Glomerular endothelial cell (primary cell): ENCODE results near the gene ANKRD23. TPM values are rescaled to one million over a fixed set of nuclear protein-coding genes. Genes with fewer than 3 reads are reported as not detected.
"Not testable (repeated sequence)": the region's sequence is repeated elsewhere in the genome, so short reads cannot be mapped to it uniquely, and the experiment has no call there.

Experiments used
- DNase-seq: peaks from one replicate; pipeline ENCODE4 v3.0.0-alpha.2; 2011; ENCODE audit warnings: low read depth, low spot score; ENCODE audit errors: extremely low read depth
- total RNA-seq: library from RNA; depleted of rRNA; stranded (reverse); fragments of >200 nt; gene quantifications from 2 replicates; pipeline ENCODE4 v1.2.3, GENCODE V29; 2015

ANKRD23 gene
- total RNA-seq: 1.4 and 1.6 TPM in 2 replicates

DNA sequence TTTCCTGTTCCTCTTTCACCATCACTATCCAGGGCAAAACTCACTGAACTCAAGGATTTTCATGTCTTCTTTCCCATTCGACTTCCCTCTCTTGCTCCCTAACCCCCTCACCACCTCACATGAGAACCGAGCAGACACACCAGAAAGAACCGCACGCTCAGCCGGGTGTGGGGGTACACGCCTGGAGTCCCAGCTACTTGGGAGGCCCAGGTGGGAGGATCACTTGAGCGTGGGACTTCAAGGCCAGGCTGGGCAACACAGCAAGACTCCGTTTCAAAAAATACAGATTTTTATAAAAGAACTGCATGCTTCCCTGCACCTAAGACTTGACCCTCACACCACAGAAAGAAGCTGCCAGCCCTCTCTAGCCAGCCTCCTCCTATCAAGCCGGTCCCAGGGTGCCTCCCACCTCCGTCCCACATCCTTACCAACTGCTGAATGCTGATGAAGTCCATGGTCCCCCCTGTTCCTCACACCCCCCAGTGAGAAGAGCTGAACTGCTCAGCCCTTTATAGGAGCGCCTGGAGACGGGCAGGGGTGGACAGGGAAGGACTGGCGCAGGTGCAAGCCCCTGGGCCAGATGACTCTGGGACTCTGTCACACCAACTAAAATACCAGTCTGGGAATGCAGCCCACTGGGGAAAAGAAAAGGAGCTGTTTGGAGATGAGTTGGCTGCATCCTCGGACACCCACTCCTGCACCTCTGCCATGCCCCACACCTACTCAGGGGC lies at the start of gene ANKRD23:
Gene ANKRD23 (minus strand): TSS at position 484 of the 731 bp plus-strand sequence. CDS start 29 bp downstream, at position 455.
- no peak for DNase-seq

DNA sequence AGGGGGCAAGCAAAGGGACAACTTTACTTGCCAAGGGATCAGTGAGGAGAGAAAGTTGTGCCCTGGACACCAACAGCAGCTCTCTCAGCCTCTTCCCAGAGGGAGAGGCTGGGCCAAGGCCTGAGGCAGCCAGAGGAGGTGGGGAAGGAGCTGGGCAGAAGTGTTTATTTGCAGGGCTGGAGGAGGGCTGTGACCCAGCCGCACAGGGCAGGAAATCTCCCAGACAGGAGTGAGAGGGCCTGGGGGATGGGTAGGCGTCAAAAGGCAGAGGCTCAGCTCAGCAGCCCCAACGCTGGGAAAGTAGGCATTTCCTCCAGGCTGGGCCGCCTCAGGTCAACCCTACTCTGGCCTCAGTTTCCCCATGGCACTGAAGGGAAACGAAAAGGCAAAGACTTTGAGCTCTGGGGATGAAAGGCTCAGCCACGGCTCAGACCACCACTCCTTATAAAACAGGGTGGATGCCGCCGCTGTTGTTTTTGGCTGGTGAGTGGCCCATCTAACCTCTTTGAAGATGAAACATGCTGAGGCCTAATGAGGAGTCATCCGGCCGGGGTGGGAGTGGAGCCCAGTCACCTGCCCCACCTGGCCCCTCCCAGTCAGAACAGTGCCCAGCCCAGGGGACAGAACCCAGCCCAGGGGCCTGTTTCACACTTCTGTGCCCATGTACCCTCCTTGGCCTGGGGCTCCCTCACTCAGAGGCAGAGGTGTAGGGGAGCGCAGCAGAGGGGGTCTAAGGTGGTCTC lies 47.9 kb upstream of the ANKRD23 start:
- no peak for DNase-seq

DNA sequence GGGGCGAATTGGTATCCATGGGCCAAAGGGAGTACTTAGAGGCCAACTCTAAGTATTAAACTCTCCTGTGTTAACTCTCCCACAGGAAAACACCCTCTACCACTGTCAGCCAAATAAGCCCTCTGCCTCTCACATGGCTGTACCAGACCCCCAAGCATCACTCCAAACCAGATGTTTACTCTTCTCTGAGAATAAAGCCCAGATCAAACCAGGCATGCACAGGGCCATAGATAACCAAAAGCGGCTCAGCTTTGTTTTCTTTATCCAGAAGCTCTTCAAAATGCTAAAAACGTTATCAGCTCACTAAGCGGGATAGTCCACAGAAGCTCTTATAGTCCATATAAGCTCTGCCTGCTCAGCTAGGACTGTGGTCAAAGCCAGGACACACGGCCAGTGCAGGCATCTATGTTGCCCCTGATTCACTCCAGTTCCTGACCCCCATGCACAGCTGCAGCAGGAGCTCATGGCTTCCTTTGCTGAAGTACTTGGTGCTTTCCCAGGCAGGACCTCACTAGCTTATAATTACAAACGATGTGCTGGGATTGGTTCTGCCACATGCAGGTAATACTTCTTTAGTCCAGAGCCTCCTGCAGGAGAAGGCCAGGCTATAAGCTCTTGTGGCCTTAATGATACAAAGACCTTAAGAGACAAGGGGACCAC lies 47.0 kb upstream of the ANKRD23 start:
- no peak for DNase-seq

DNA sequence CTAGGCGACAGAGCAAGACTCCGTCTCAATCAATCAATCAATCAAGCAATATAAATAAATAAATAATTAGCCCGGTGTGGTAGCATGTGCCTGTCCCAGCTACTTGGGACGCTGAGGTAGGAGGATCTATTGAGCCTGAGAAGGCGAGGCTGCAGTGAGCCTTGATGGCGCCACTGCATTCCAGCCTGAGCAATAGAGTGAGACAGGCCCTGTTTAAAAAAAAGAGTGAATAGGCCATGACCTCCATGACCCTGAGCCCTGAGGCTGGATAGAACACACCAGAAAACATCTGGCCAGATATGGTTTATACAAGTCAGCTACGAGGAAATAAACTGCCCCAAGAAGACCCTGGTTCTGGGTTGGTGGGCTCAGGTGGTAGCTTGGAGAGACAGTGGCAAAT lies 46.4 kb upstream of the ANKRD23 start:
- DNase-seq: no peak

DNA sequence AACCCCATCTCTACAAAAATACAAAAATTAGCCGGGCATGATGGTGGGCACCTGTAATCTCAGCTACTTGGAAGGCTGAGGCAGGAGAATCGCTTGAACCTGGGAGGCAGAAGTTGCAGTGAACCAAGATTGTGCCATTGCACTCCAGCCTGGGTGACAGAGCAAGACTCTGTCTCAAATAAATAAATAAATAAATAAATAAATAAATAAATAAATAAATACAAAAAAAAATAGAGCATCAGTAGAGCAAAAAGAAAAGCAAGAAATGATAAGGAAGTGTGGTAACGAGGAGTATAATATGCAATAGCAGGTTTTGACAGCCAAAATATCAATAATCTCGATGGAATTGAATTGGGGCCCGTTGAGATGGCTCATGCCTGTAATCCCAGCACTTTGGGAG lies 45.7 kb upstream of the ANKRD23 start:
- DNase-seq: not testable (repeated sequence)

DNA sequence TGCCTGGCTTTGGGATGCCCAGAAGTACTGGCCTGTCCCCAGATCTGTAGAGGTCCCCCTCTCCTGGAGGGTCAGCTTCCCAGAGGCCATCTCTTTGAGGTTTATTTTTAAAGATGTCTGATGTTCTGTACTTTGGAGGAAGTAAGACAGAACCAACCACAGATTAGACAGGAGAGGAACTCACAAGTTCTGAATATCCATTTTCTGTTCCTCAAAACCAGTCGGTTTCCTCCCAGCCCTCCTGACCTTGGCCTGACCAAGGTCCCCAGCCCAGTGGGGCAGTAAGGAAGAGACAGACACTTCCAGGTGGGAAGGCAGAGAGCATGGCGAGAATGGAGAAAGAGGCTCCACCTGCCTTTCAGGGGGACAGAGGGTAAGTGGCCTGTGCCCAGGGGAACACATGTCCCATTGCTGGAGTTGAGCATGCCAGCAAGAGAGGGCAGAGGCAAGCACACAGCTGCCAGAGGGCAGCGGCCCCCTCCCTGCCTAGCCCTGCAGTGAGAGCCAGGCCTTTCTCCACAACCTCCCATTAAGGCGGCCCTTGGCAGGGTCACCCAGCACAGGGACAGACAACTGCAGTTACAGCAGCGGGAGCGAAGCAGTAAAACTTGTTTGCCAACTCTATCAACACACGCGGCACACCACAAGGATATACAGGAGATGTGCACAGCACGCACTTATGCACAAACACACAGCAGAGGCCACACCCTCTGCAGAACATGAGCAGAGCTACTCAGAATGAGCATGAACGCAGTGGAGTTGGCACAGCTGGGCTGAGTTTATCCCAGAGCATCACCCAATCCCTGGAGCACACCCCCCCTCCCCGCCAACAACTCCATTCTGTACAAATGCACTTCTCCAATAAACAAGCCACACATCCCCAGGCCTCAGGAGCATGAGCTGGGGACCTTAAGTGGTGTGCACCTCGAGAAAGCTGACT lies 44.5 kb upstream of the ANKRD23 start:
- DNase-seq: no peak

DNA sequence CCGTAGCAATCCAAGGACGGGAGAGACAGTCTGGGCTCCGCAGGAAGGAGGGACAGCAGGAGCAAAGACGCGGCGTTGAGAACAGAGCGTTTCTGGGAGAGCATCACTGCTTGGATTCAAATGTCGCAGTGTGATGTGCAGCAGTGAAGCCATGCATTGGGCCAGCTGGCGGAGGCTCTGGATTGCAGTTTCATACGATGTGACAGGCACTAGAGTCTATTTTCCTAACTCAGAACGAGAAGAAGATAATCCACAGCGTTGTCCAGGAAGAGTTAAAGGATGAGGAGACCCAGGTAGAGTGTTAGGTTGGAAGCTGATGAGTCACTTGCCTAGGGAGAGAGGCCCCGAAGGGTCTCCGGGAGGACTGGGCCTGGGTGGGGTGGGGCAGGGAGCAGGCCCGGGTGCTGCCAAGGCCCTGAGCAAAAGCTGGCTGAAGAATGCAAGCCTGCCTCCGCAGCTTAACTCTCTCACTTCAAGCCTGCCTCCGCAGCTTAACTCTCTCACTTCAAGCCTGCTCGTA lies 43.7 kb upstream of the ANKRD23 start:
- DNase-seq: no peak

DNA sequence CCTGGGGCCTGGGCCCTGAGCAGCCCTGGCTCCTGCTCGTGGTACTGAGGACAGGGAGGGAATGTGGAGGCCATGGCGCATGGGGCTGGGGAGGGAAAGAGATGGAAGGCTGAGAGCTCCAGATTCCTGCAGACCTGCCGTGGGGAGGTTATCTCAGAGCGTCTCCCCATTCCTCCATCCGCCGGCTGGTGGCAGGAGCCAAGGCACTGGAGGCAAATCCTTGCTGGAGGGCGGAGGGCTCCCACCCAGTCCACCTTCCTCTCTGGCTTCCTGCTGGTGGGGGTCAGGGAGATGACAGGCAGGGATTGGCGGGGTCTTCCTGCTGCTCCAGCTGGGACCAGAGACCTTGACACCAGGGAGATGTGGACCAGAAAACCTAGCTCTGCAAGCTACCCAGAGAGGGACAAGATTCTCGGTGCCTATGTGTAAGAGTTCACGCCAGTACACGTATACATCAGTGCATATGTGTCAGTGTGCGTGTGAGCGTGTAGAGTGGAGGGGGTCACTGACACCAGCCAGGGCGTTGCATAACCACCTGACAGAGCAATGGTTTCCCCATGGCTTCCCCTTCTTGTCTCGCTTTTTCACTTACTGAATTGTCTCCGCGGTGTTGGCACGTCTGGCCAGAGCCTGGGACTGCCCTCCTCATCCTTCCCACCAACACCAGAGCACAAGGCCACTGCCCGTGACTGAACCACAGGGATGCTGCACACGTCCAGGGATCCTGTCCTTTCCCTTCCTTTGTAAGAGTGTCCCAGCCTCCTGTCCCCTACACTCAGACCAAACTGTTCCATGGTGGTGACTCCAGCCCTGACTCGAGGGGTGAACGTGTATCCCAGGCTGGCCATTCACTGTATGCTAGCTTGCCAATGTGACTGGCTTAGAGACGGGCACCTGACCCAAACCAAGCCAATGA lies 41.9 kb upstream of the ANKRD23 start:
- no peak for DNase-seq

DNA sequence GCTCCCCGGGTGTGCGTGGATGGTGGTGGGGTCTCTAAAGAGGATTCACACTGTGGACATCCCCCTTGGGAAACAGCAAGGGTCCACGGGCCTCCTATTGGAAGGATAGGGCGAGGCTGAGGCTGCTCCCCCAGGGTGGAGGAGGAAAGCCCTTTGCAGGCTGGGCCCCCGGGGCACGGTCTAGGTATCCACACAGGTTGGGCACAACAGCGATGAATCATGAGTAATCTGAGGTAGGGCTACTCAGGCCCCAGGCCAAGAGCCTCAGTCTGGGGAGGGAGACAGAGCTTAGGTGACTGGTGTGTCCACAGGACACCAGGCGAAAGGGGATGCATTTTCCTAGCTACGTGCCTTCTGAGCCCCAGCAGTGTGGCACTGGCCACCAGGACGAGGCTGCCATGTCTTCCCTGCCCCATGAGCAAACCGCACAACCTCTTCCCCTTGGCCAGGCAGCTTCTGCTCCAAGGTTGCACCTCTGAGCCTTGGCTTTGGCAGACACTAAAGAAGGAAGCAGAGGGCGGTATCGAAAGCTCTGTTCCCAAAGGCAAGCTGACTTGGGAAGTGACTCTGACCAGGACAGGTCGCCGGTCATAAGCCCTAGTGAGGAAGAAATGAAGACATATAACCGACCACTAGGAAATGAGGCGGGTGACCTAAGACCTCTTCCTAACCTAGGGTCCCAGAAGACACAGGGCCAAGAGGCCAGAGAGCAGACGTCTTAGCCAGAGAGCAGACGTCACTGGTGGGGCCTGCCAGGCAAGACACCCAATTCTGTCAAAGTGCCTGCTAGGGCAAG lies 40.7 kb upstream of the ANKRD23 start:
- no peak for DNase-seq

DNA sequence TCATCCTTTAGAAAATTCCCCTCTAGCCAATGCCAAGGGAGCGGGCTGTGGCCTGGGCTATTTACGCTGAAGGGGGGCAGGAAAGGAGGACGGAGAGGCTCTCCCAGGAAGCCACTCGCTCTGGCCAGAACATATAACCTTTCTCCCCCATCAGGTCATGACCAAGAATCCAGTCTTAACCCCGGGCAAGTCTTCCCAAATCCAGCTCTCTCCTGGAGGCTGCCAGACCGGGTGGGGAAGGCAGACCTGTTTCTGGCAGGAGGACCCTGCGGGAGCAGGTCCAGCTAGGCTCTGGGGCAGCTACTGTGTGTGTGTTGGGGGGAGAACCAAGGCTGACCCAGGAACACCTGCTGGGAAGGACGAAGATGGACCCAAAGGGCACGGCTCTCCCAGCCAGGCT lies 39.5 kb upstream of the ANKRD23 start:
- no peak for DNase-seq

DNA sequence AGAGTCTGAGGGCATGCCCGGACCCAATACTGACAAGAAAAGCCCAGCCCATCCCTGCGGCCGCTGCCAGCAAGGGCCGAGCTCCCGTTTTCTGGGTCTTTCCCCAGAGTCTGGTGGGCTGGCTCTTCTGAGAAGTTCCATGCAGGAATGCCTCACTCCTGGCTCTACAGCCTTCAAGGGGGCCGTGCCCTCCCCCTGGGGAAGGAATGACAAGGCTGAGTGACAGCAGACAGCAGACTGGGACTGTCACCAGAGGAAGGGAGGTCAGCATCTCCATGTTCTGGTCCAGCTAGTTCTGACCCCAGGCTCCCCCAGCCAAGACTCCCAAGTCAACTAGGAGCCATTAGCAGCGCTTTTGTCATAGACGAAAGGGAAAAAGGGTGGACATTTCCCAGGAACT lies 39.1 kb upstream of the ANKRD23 start:
- no peak for DNase-seq

DNA sequence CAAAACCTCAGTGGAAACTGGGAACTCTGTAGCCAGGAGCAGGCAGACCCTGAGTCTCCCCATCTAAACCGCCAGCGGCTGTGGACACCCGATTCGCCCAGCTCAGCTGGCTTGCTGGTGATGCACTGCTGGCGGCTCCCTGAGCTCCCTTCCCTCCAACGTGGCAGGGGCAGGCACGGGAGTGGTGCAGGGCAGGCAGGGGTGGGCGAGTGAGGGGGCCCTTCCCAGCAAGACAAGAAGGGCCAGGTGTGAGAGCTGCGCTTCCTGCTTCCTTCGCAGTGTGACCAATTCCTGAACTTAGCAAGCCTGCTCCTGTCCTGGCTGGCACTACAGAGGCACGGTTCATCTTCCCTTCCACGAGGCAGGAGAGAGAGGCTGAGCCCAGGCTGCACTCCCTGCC lies 38.4 kb upstream of the ANKRD23 start:
- DNase-seq: no peak

DNA sequence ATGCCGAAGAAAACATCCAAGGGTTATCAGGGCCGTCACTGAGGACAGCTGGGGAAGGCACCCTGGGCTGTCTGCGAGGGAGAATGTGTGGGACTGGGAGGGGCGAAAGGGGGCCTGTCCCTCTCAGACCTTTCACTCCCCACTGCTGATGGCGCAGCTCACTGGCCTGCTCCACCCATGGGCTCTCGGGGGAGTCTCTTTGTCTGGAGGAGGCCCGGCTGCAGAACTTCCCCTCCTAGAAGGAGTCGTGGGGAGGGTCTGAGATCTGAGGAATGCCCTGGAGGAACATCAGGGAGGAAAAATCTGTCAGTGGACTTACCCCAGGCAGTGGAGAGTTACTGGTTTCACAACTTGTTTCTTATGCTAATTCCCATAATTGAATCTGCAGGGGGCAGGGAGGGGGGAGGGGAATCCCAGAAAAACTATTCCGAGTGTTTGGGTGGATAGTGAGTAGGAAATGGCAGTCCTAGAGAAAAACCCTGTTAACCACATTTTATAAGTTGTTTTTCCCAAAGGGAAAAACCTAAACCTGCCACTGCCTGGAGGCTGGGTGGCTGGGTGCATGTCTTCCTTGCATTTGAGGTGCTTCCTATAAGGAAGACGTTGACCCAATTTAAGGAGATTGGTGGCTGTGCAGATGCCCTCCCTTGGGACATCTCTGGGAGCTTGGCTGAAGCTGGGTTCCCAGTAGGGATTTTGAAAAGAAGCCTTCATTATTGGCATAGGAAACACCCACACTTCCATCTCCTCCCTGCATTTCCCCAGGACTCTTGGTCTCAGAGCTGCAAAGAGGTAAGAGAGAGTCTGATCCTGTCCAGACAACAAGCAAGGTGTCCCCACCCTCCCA lies 37.8 kb upstream of the ANKRD23 start:
- DNase-seq: no peak

DNA sequence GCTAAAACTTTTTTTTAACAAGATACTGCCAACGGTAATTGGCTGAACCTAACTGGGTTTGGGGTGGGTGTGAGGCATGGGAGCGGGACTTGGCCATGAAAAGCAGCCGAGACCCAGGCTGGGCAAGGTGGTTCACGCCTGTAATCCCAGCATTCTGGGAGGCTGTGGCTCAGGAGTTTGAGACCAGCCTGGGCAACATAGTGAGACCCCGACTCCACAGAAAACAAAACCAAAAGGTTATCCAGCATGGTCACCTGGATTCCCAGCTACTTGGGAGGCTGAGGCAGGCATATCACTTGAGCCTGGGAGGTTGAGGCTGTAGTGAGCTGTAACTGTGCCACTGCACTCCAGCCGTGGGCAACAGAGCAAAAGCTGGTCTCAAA lies 37.1 kb upstream of the ANKRD23 start:
- no peak for DNase-seq

DNA sequence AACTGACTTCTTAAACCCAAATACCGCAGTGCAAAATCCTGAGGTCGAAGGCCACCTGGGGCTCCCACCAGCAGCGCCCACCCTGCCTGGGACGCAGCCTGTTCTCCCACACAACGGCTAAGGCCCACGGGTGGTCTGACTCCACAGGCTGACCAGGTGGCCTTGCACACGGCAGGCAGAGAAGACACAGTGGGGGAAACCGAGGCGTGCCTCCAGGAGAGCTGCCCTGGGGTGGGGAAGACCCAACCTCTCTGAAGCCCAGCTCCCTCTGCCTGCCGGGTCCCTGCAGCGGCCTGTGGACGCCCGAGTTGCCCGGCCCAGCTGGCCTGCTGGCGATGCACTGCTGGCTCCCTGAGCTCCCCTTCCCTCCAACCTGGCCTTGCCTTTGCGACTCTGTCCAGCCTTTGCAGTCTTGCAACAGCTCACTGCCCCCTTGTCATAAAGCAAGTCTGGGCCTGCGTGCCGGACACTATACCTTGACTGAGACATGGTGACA lies 35.8 kb upstream of the ANKRD23 start:
- DNase-seq: no peak

DNA sequence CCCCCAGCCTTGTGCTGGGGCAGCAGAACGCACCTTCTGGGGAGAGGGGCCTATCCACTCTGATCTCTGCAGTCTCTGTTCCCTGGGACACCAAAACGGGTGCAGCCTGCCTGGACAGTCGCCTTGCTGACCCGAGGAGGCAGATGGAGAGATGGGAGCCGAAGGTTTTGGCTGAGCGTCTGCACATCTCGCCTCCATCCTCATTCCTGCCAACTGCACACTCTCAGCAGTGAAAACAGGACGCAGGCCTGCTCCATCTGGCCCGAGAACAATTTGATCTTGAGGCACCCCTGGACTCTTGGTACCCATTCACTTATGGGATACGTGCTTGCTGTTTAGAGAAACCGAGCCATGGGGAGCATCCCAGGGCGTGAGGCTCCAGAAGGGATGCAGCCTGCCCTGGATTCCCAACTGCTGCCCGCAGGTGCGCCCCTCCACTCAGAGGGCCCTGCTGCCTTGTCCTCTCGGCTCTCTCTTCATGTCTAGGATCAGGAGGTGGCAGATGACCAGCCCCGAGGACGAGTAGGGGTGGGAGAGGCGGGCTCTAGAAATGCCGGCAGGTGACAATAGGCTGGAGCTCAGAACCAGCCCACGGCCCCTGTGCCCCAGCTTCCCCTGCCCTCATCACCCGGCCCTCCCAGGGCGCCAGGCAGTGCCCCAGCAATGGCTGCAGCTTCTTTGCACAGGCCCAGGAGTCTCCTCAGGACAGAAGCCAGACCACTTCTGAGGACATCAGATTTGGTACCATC lies 35.1 kb upstream of the ANKRD23 start:
- no peak for DNase-seq

DNA sequence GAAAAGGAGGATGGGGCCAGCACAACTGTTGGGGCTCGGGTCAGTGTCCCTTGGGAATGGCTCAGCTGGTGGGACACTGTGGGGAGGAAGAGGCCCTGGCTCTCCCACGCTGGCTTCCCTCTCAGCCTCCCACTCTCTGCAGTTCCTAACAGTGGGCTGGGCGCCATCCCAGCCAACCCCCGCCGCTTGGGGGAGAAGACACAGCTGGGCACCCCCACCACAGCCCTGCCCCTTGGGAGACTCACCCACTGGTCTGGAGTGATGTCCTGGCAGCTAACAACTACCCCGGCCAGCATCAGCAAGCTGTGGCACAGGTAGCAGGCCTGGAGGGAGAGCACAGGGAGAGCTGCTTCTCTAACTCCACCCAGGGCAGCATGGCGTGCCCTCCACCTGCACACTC lies 34.4 kb upstream of the ANKRD23 start:
- no peak for DNase-seq
